ENCODE measurements around the gene CLCN3.
A peak's percentile ranks its signal among the peaks of the same experiment; 100 is the strongest.
"Not testable (repeated sequence)": the region's sequence is repeated elsewhere in the genome, so short reads cannot be mapped to it uniquely, and the experiment has no call there.

CLCN3 gene

GRCh38 chr4:169758401-169758962 lies 138.1 kb downstream of the CLCN3 start:
- H3K27me3 ChIP-seq, result no peaks in the 10 kb centered on the region
- H3K36me3 ChIP-seq, result no peaks in the 10 kb centered on the region
- DNase-seq, result no peak
- H3K4me3 ChIP-seq (ENCODE audit: low read depth, low read length), result peak overlapping the region; percentile 97; the same call in 1 of the 2 replicates
- H3K9me3 ChIP-seq, result no peaks in the 10 kb centered on the region
- no peak for TF ChIP-seq CTCF (IDR thresholded peaks at IDR 0.05; ENCODE audit: low read depth, low read length)
- H3K4me1 ChIP-seq, result no peaks in the 10 kb centered on the region

GRCh38 chr4:169761846-169762245 lies 141.5 kb downstream of the CLCN3 start:
- H3K36me3 ChIP-seq, result no peaks in the 10 kb centered on the region
- no peaks in the 10 kb centered on the region for H3K4me1 ChIP-seq
- no peak for DNase-seq
- H3K4me3 ChIP-seq (ENCODE audit: low read depth, low read length), result no peak overlapping the region
- H3K27me3 ChIP-seq, result no peaks in the 10 kb centered on the region
- H3K9me3 ChIP-seq, result no peaks in the 10 kb centered on the region
- no peak for TF ChIP-seq CTCF (IDR thresholded peaks at IDR 0.05; ENCODE audit: low read depth, low read length)

- no peaks in the 10 kb centered on the region for H3K9me3 ChIP-seq
- H3K36me3 ChIP-seq, result no peaks in the 10 kb centered on the region
- no peaks in the 10 kb centered on the region for H3K4me1 ChIP-seq
- no peaks in the 10 kb centered on the region for H3K27me3 ChIP-seq
- no peak for TF ChIP-seq CTCF (IDR thresholded peaks at IDR 0.05; ENCODE audit: low read depth, low read length)
- peak; percentile 26 for DNase-seq
- H3K4me3 ChIP-seq (ENCODE audit: low read depth, low read length), result no peak overlapping the region
Measured at GRCh38 chr4:169765835-169766234, 145.5 kb downstream of the CLCN3 start.

GRCh38 chr4:169766741-169767140 lies 146.4 kb downstream of the CLCN3 start:
- no peak overlapping the region for H3K4me3 ChIP-seq (ENCODE audit: low read depth, low read length)
- no peak for TF ChIP-seq CTCF (IDR thresholded peaks at IDR 0.05; ENCODE audit: low read depth, low read length)
- no peaks in the 10 kb centered on the region for H3K36me3 ChIP-seq
- H3K27me3 ChIP-seq, result no peaks in the 10 kb centered on the region
- H3K4me1 ChIP-seq, result no peaks in the 10 kb centered on the region
- no peaks in the 10 kb centered on the region for H3K9me3 ChIP-seq
- no peak for DNase-seq

- Histone ChIP-seq H3K36me3 (no peaks in the 10 kb centered on the region), H3K4me3 (ENCODE audit: low read depth, low read length) (no peak overlapping the region), H3K4me1 (no peaks in the 10 kb centered on the region), H3K9me3 (no peaks in the 10 kb centered on the region), H3K27me3 (no peaks in the 10 kb centered on the region)
- no peak for DNase-seq
- TF ChIP-seq CTCF (IDR thresholded peaks at IDR 0.05; ENCODE audit: low read depth, low read length), result no peak
Measured at GRCh38 chr4:169768385-169768784, 148.0 kb downstream of the CLCN3 start.

- no peak for TF ChIP-seq CTCF (IDR thresholded peaks at IDR 0.05; ENCODE audit: low read depth, low read length)
- Histone ChIP-seq H3K9me3 (no peaks in the 10 kb centered on the region), H3K27me3 (no peaks in the 10 kb centered on the region), H3K4me1 (no peaks in the 10 kb centered on the region), H3K4me3 (ENCODE audit: low read depth, low read length) (no peak overlapping the region), H3K36me3 (no peaks in the 10 kb centered on the region)
- DNase-seq, result no peak
Measured at GRCh38 chr4:169770416-169770815, 150.0 kb downstream of the CLCN3 start.

GRCh38 chr4:169771556-169772080 lies 151.2 kb downstream of the CLCN3 start:
- DNase-seq; H3K9me3 ChIP-seq; H3K27me3 ChIP-seq; H3K4me1 ChIP-seq; H3K36me3 ChIP-seq; H3K4me3 ChIP-seq (ENCODE audit: low read depth, low read length): not testable (repeated sequence)

Data from BE2C (cell line).